ENCODE data around the gene BTBD16.

GRCh38 chr10:122341141-122341810, 70.2 kb downstream of the BTBD16 start:
- no peak for TF ChIP-seq CTCF (IDR thresholded peaks at IDR 0.05)
- peak; percentile 64 for TF ChIP-seq POLR2AphosphoS5 (IDR thresholded peaks at IDR 0.05)

All from prostate gland (tissue), 2 donors.